Natural killer cell (primary cell): Measurements from ENCODE around the gene RBFOX2. TPM values are rescaled to one million over a fixed set of nuclear protein-coding genes. Genes with fewer than 3 reads are reported as not detected.

Source experiments
- ATAC-seq, 3 donors: fragments of 150-1000 bp in 2 of 3; fragments of 200-7000 bp in 1 of 3; cut with Tn5 transposase; 1 replicate in 1 of 3; 2 replicates in 2 of 3; pipeline ENCODE4 v1.10.0; 2021; ENCODE audit warnings: mild to moderate bottlenecking in 2 of 3, moderate library complexity in 2 of 3
- DNase-seq, 2 donors: peaks; one replicate each; pipeline versions ENCODE4 v3.0.0 to v3.0.0-alpha.2; 2013 to 2021; ENCODE audit warnings: mixed read lengths in 1 of 2
- H3K27ac ChIP-seq: one replicate; pipeline ENCODE4 v1.5.1; 2013; ENCODE audit warnings: mild to moderate bottlenecking, low read length
- H3K27me3 ChIP-seq: one replicate; pipeline ENCODE4 v1.6.1; 2013; ENCODE audit warnings: low read length; ENCODE audit not compliant: control insufficient read depth, insufficient read depth
- H3K36me3 ChIP-seq: one replicate; pipeline ENCODE4 v1.6.1; 2013; ENCODE audit warnings: low read length; ENCODE audit not compliant: control insufficient read depth, insufficient read depth
- H3K4me1 ChIP-seq: one replicate; pipeline ENCODE4 v1.6.1; 2013; ENCODE audit warnings: low read length; ENCODE audit not compliant: control insufficient read depth, insufficient read depth
- H3K4me3 ChIP-seq: one replicate; pipeline ENCODE4 v1.5.1; 2013; ENCODE audit warnings: low read length
- H3K9me3 ChIP-seq: one replicate; pipeline ENCODE4 v1.6.1; 2013; ENCODE audit warnings: low read length; ENCODE audit not compliant: control insufficient read depth, insufficient read depth
- H3K27ac Mint-ChIP-seq, 2 donors: one replicate each; pipeline ENCODE4 v1.8.0; 2022; ENCODE audit warnings: mild to moderate bottlenecking in 2 of 2, mixed read lengths in 2 of 2, moderate library complexity in 1 of 2
- H3K27me3 Mint-ChIP-seq, 2 donors: one replicate each; pipeline ENCODE4 v1.8.0; 2022; ENCODE audit warnings: low read depth in 2 of 2, mixed read lengths in 2 of 2
- H3K36me3 Mint-ChIP-seq: one replicate; pipeline ENCODE4 v1.8.0; 2022; ENCODE audit warnings: mixed read lengths
- H3K4me1 Mint-ChIP-seq, 2 donors: one replicate each; pipeline ENCODE4 v1.8.0; 2022; ENCODE audit warnings: mixed read lengths in 2 of 2
- H3K4me3 Mint-ChIP-seq: one replicate; pipeline ENCODE4 v1.8.0; 2022; ENCODE audit warnings: mild to moderate bottlenecking, moderate library complexity, mixed read lengths
- H3K9me3 Mint-ChIP-seq, 2 donors: one replicate each; pipeline ENCODE4 v1.8.0; 2022; ENCODE audit warnings: mixed read lengths in 2 of 2
- WGBS: methylation state at CpG from one replicate; pipeline ENCODE4 v1.1.7; 2013; ENCODE audit warnings: missing lambda C conversion rate; ENCODE audit not compliant: insufficient coverage; 5-methylcytosine and 5-hydroxymethylcytosine counted together
- intact Hi-C: fragments of 100-400 bp; cut with micrococcal nuclease; formaldehyde crosslinking; loops from one replicate; pipeline ENCODE4 v1.14.2; 2022
- total RNA-seq, 4 donors: library from RNA; stranded (reverse); fragments of 120-200 nt in 1 of 4; gene quantifications; one replicate each; pipeline versions ENCODE4 v1.2.3 to v1.2.4, GENCODE V29; 2013 to 2022
- TF ChIP-seq, protein P1 (sequence below): fragments of 200-600 bp; IDR thresholded peaks from one replicate; pipeline ENCODE4 v1.8.0; 2022; ENCODE audit warnings: antibody characterized with exemption

The RBFOX2 gene
- total RNA-seq, 3 donors from 2014 or later (not counting 1 experiment from before 2014, with no cell fraction given) = 1.0 to 4.7 (median 3.0) TPM

DNA sequence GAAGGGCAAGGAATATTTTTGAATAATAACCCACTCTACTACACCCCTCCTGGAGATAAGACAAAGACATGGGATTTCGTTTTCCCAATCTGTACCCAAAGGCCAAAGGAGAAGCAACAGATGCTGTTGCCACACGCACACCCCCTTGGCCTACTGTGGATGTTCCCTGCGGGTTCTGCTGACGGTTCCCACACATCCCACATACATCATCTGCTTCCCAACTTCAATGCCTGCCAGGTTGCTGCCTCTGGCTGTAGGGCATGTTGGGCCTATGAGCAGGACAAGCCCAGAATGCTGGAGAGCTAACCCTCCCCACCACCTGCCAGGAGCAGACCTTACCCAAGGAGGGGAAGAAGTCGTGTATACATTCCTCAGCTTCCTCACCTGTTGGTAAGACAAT is 13.6 kb upstream of the RBFOX2 start:
- no peak overlapping the region for H3K4me3 ChIP-seq
- no peak overlapping the region for H3K27ac Mint-ChIP-seq
- DNase-seq (no peak), ATAC-seq (no peak)
- WGBS = 84% methylated on average over 5 of the region's 5 CpGs
- intact Hi-C loops = no loop called here
- no peak overlapping the region for H3K27ac ChIP-seq
- H3K9me3 Mint-ChIP-seq = no peaks in the 10 kb centered on the region
- peaks cover 13 to 18% of the 10 kb centered on the region in 2 donors for H3K27me3 Mint-ChIP-seq
- H3K36me3 Mint-ChIP-seq = no peaks in the 10 kb centered on the region
- no peaks in the 10 kb centered on the region for H3K4me1 Mint-ChIP-seq
- no peaks in the 10 kb centered on the region for H3K4me1 ChIP-seq
- TF ChIP-seq, protein P1, sequence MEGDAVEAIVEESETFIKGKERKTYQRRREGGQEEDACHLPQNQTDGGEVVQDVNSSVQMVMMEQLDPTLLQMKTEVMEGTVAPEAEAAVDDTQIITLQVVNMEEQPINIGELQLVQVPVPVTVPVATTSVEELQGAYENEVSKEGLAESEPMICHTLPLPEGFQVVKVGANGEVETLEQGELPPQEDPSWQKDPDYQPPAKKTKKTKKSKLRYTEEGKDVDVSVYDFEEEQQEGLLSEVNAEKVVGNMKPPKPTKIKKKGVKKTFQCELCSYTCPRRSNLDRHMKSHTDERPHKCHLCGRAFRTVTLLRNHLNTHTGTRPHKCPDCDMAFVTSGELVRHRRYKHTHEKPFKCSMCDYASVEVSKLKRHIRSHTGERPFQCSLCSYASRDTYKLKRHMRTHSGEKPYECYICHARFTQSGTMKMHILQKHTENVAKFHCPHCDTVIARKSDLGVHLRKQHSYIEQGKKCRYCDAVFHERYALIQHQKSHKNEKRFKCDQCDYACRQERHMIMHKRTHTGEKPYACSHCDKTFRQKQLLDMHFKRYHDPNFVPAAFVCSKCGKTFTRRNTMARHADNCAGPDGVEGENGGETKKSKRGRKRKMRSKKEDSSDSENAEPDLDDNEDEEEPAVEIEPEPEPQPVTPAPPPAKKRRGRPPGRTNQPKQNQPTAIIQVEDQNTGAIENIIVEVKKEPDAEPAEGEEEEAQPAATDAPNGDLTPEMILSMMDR = no peak
- no peaks in the 10 kb centered on the region for H3K36me3 ChIP-seq
- H3K4me3 Mint-ChIP-seq = no peak overlapping the region
- no peaks in the 10 kb centered on the region for H3K27me3 ChIP-seq
- no peaks in the 10 kb centered on the region for H3K9me3 ChIP-seq

- Mint-ChIP-seq H3K27ac (no peak overlapping the region), H3K36me3 (no peaks in the 10 kb centered on the region), H3K27me3 (peaks cover 21 to 37% of the 10 kb centered on the region in 2 donors), H3K9me3 (no peaks in the 10 kb centered on the region), H3K4me1 (no peaks in the 10 kb centered on the region), H3K4me3 (no peak overlapping the region)
- H3K27me3 ChIP-seq = no peaks in the 10 kb centered on the region
- no peaks in the 10 kb centered on the region for H3K36me3 ChIP-seq
- WGBS = 100% methylated on average over 1 of the region's 3 CpGs
- intact Hi-C loops = no loop called here
- no peak overlapping the region for H3K4me3 ChIP-seq
- DNase-seq (no peak), ATAC-seq (no peak)
- TF ChIP-seq, protein P1 = no peak
- H3K9me3 ChIP-seq = no peaks in the 10 kb centered on the region
- H3K27ac ChIP-seq = no peak overlapping the region
- no peaks in the 10 kb centered on the region for H3K4me1 ChIP-seq
These were observed 10.5 kb upstream of the RBFOX2 start for GRCh38 chr22:36039125-36039524.

- Histone ChIP-seq H3K9me3 (no peaks in the 10 kb centered on the region), H3K36me3 (no peaks in the 10 kb centered on the region), H3K27ac (no peak overlapping the region), H3K4me3 (no peak overlapping the region), H3K4me1 (no peaks in the 10 kb centered on the region), H3K27me3 (no peaks in the 10 kb centered on the region)
- TF ChIP-seq, protein P1 = no peak
- 84% methylated on average over 10 of the region's 10 CpGs for WGBS
- Mint-ChIP-seq H3K36me3 (no peaks in the 10 kb centered on the region), H3K9me3 (no peaks in the 10 kb centered on the region), H3K27ac (no peak overlapping the region), H3K4me3 (no peak overlapping the region), H3K4me1 (no peaks in the 10 kb centered on the region), H3K27me3 (peaks cover 25 to 44% of the 10 kb centered on the region in 2 donors)
- DNase-seq (no peak), ATAC-seq (no peak)
- intact Hi-C loops = no loop called here
These were observed 8.6 kb upstream of the RBFOX2 start for GRCh38 chr22:36037102-36037758.

- Histone ChIP-seq H3K36me3 (no peaks in the 10 kb centered on the region), H3K27me3 (no peaks in the 10 kb centered on the region), H3K4me3 (no peak overlapping the region), H3K4me1 (no peaks in the 10 kb centered on the region), H3K9me3 (no peaks in the 10 kb centered on the region), H3K27ac (no peak overlapping the region)
- Mint-ChIP-seq H3K36me3 (no peaks in the 10 kb centered on the region), H3K27me3 (peaks cover 28 to 52% of the 10 kb centered on the region in 2 donors), H3K4me1 (no peaks in the 10 kb centered on the region), H3K4me3 (no peak overlapping the region), H3K9me3 (no peaks in the 10 kb centered on the region), H3K27ac (no peak overlapping the region)
- WGBS = 17% methylated on average over 4 of the region's 6 CpGs
- ATAC-seq (no peak), DNase-seq (no peak)
- TF ChIP-seq, protein P1 = no peak
- intact Hi-C loops = no loop called here
These were observed 7.6 kb upstream of the RBFOX2 start for GRCh38 chr22:36036167-36036624.
